GM19455 (cell line): ENCODE data around the gene COQ9.
A peak's percentile ranks its signal among the peaks of the same experiment; 100 is the strongest.
"Not testable (repeated sequence)": the region's sequence is repeated elsewhere in the genome, so short reads cannot be mapped to it uniquely, and the experiment has no call there.

Experiments used
- ATAC-seq: cut with Tn5 transposase; IDR thresholded peaks from one replicate; pipeline ENCODE4 v1.9.1; 2021; ENCODE audit not compliant: unreplicated experiment

Gene COQ9

DNA sequence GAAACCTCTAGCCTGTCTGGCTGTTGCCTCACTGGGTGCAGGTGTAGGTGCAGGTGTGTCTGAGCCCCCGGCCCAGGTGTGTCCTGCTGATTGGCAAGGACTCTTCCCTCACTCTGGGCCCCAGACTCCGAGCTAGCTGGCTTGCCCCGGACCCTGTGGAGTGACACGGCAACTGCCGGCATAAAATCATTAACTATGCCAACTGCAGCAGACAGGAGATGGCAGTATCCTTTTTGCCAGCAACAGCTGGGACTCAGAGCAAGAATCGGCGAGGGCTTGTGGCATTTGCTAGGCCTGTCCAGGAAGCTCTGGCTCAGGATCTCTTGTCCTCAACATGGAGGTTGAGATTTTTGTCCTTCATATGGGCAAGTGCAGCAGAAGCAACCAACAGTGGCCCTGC lies 20.9 kb upstream of the COQ9 start:
- ATAC-seq = no peak

DNA sequence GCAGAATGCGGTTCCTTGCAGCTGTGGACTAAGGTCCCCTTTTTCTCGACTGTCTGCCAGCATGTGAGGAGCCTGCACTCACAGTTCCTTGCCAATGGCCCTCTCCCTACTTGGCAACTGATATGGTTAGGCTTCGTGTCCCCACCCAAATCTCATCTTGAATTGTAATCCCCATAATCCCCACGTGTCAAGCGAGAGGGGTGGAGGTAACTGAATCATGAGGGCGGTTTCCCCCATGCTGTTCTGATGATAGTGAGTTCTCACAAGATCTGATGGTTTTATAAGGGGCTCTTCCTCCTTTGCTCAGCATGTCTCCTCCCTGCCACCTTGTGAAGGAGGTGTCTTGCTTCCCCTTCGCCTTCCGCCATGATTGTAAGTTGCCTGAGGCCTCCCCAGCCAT lies 20.0 kb upstream of the COQ9 start:
- ATAC-seq = no peak

DNA sequence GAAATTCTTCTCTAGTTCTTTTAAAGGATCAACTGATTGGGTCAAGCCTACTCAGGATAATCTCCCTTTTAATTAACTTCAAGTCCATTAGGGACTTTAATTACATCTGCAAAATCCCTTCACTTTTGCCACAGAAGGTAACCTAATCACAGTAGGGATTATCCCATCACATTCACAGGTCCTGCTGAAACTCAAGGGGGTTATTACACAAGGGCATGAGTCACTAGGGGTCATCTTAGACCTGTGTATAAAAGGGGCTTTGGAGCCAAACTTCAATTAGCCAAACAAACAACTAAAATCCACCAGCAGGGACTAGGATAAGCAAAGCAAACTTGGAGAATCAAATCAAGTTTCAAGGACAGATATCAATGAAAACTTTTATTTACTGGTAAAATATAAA lies 19.5 kb upstream of the COQ9 start:
- no peak for ATAC-seq

DNA sequence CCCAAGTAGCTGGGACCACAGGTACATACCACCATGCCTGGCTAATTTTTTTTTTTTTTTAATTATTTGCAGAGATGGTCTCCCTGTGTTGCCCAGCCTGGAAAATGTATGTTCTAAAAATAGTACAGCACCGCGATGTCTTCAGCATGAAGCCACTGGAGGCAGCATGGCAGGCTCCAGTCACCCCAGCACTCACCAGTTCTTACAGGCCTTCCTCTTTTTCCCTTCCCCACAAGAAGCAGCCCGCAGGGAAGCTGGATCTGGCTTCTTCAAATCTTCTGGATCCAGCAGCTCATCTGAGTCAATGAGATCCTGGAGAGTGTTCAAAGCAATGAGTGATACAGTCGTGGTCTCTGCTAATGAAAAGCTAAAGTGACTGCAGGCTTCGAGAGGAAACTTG lies 16.3 kb upstream of the COQ9 start:
- no peak for ATAC-seq

- no peak for ATAC-seq
Measured at GRCh38 chr16:57432505-57432904, 14.8 kb upstream of the COQ9 start.

- no peak for ATAC-seq
Measured at GRCh38 chr16:57432989-57433388, 14.3 kb upstream of the COQ9 start.

- ATAC-seq = no peak
Measured at GRCh38 chr16:57434003-57434402, 13.3 kb upstream of the COQ9 start.

DNA sequence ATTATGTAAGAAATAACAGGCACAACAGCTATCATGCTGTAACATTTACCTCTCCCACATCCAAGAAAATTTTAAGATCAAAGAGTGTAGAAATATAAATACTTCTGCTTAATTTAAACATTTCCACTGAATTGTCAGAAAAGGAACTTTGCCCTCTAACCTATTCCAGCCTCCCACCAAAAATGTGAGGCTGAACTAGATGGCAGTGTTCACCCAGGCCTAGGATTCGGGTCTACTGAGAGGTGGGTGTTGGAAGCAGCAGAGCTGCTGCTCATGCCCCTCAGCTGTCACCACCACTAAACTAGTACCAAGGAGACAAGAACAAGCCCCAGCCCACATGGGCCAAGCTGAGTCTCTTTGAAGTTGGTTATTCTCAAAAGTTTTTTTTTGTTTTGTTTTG lies 11.4 kb upstream of the COQ9 start:
- no peak for ATAC-seq

GRCh38 chr16:57439947-57440346 lies 7.3 kb upstream of the COQ9 start:
- ATAC-seq = not testable (repeated sequence)

DNA sequence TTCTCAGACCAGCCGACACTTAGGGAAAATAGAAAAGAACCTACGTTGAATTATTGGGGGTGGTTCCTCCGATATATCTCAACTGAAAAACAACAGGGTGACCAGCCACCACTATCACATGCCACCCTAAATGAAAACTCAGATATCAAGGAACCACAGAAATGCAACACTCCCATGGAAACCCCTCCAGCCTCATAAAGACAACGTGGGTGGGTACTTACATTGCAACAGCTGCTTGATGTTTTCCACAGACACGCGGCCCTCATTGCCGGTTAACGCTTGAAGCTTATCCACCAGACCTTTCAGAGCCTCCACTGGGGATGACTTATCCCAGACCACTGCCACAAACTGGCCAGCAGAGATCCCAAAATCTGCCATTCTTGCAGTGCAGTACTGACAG lies 6.7 kb upstream of the COQ9 start:
- not testable (repeated sequence) for ATAC-seq

GRCh38 chr16:57444711-57445110 lies 2.6 kb upstream of the COQ9 start:
- no peak for ATAC-seq

DNA sequence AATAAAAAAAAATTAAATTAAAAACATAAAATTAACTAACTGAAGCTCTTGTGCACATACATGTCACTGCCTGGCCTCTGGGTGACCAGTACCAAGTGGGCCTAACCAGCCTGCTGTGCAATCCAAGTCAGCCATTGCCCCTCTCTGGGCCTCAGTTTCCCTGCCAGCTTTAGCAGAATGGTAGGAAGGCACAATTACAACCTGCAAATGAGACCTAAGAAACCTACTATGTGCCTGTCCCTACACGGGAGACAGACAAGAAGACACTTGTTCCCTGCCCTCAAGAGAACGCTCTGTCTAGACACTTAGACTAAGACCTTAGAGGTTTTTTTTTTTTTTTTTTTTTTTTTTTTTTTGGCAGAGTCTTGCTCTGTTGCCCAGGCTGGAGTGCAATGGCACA lies 1.8 kb upstream of the COQ9 start:
- ATAC-seq = no peak

DNA sequence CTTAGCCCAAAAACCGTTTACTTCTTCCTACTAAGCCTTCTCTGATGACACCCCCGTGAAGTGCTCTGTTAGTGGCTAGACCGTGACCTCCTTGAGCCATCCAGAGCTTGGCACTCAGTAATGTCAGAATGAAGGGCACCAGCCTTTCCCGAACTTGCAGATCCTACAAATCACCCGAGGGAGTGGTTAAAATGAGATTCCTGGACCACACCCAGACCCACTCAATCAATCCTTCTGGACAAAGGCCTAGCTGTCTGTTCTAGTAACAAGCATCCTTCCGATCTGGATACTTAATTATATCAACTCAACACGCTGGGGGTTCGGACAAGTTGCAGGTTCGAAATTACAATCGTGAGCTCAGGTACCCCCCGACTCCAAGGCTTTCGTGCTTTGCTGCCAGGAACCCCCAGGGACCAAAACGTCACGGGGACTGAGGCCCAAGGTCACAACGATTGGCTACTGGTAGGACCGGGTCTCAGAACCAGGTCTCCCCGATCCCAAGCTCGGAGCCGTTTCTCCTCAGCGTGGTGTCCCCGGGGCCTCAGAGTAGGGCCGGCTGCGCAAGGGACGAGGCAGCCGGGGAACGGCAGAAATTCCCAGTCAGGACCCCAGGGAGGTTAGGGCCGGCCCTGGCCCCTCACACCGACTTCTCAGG lies 621 bp upstream of the COQ9 start:
- peak; percentile 42 for ATAC-seq

DNA sequence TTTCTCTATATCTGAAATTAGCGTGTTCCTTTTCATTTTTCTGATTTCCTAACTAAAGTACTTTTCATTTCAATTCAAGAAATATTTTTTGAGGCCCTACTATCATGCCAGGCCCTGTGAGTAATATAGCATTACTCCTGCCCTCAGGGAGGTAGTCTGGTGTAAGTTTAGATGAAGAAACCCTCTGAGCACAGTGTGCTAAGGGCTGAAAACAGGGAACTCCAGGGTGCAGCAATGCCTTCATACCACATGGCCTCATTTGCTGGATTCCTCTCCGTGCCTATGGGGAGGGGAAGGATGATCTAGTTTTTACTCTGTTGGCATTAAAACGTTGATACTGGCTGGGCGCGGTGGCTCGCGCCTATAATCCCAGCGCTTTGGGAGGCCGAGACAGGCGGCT lies 4.7 kb downstream of the COQ9 start:
- no peak for ATAC-seq

- peak; percentile 81 for ATAC-seq
Measured at GRCh38 chr16:57462209-57462977, 15.1 kb downstream of the COQ9 start, which contains the start of gene POLR2C. POLR2C (plus strand) TSS chr16:57462679; CDS start chr16:57462725, 46 bp downstream.

GRCh38 chr16:57462978-57463362 lies 15.7 kb downstream of the COQ9 start:
- ATAC-seq = no peak

GRCh38 chr16:57464523-57464922 lies 17.2 kb downstream of the COQ9 start:
- no peak for ATAC-seq

- no peak for ATAC-seq
Measured at GRCh38 chr16:57468346-57468745, 21.1 kb downstream of the COQ9 start.

DNA sequence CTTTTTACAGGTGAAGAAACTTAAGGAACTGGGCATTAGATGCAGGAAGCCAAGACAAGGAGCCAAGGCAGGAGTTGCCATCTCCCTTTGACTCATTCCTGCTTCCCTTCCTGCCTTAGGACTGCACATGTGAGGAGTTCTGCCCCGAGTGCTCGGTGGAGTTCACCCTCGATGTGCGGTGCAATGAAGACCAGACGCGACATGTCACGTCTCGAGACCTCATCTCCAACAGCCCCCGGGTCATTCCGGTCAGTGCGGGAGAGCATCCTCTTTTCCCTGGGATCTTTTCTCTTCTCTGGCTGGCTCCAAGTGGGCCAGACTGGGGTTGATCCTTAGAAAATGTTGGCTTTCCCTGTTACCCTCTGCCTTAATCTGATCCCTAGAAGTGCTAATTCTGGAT lies 21.8 kb downstream of the COQ9 start:
- no peak for ATAC-seq

- no peak for ATAC-seq
Measured at GRCh38 chr16:57469917-57470470, 22.7 kb downstream of the COQ9 start.

DNA sequence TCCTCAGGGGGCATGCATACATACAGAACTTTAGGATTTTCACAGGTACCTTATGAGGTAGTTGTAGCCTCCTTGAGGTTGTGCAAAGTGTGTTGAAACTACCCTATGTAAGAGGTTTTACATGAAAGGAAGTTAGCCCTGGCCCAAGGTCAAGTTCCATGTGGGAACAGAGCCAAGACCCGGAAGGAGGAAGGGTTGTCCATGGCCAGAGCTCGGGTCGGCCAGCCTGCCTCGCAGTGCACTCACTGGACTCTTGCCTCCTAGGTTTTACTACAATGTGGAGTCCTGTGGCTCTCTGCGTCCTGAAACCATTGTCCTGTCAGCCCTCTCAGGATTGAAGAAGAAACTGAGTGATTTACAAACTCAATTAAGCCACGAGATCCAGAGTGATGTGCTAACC lies 23.4 kb downstream of the COQ9 start:
- ATAC-seq = no peak

DNA sequence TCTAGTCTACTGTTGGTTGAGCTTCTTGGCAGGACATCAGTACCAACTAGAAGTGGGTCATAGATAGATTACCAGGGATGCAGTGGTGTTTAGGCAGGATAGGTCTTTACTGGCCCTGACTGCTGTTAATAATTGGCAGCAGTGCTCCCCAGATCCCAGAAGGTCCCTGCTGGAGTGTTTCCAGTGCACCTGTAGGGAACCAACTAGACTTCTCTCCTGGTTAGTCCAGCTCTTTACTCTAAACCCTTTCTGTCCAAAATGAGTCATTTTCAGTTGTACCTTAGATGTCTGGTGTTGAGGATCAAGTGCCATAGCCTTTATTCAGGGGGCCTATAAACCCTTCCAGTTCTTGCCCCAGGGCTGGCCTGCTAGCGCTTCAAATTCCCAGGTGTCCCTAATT lies 23.9 kb downstream of the COQ9 start:
- ATAC-seq = no peak
